ENCODE data around the gene SH2B3.

GRCh38 chr12:111405859-111406473 is at the start of gene SH2B3:
- peak; percentile 62 for TF ChIP-seq POLR2A (IDR thresholded peaks at IDR 0.05; ENCODE audit: low read length)
- TF ChIP-seq GATA1 (IDR thresholded peaks at IDR 0.05; ENCODE audit: low read depth, low read length), result no peak
